Suprapubic skin (tissue), 4 donors: Measurements from ENCODE around the gene MAP2K3. TPM values are rescaled to one million over a fixed set of nuclear protein-coding genes. Genes with fewer than 3 reads are reported as not detected.

ENCODE experiments used
- DNase-seq, 2 donors: peaks; one replicate each; pipeline ENCODE4 v3.0.0-alpha.2; 2019; ENCODE audit warnings: low spot score in 2 of 2
- H3K27ac ChIP-seq: fragments of 200-600 bp; sonication (generic); one replicate; pipeline ENCODE4 v1.5.1; 2019
- H3K27me3 ChIP-seq: fragments of 200-600 bp; sonication (generic); one replicate; pipeline ENCODE4 v1.5.1; 2019
- H3K36me3 ChIP-seq: fragments of 200-600 bp; sonication (generic); one replicate; pipeline ENCODE4 v1.5.1; 2019
- H3K4me1 ChIP-seq: fragments of 200-600 bp; sonication (generic); one replicate; pipeline ENCODE4 v1.5.1; 2019
- H3K4me3 ChIP-seq: fragments of 200-600 bp; sonication (generic); one replicate; pipeline ENCODE4 v1.5.1; 2019; ENCODE audit warnings: mild to moderate bottlenecking
- H3K9me3 ChIP-seq: fragments of 200-600 bp; sonication (generic); one replicate; pipeline ENCODE4 v1.5.1; 2019
- CTCF ChIP-seq, 2 donors: fragments of 200-600 bp in 1 of 2; fragments of 450-650 bp in 1 of 2; sonication (generic) in 1 of 2; IDR thresholded peaks; one replicate each; pipeline ENCODE4 v1.5.1; 2016 to 2019; ENCODE audit warnings: antibody characterized with exemption in 2 of 2, mild to moderate bottlenecking in 1 of 2, moderate library complexity in 1 of 2
- EP300 ChIP-seq: sonication (generic); formaldehyde crosslinking; IDR thresholded peaks from one replicate; pipeline ENCODE4 v1.6.1; 2017; ENCODE audit warnings: antibody characterized with exemption
- POLR2A ChIP-seq, 2 donors: fragments of 450-650 bp; IDR thresholded peaks; one replicate each; pipeline ENCODE4 v1.6.1; 2017; ENCODE audit warnings: antibody characterized with exemption in 2 of 2, mild to moderate bottlenecking in 2 of 2, moderate library complexity in 2 of 2
- POLR2AphosphoS5 ChIP-seq, 3 donors: sonication (generic); formaldehyde crosslinking; IDR thresholded peaks; one replicate each; pipeline ENCODE4 v1.6.1; 2017; ENCODE audit warnings: antibody characterized with exemption in 3 of 3
- WGBS: methylation state at CpG from one replicate; pipeline ENCODE4 v1.1.5; 2018; 5-methylcytosine and 5-hydroxymethylcytosine counted together
- total RNA-seq, 4 donors: library from RNA; depleted of rRNA; stranded (reverse); fragments of >200 nt; gene quantifications; one replicate each; pipeline ENCODE4 v1.1.0, GENCODE V29; 2016

The MAP2K3 gene
- total RNA-seq, 4 donors from 2014 or later = 54.5 to 97.4 (median 72.9) TPM

- Histone ChIP-seq H3K9me3 (no peaks in the 10 kb centered on the region), H3K27ac (peak overlapping the region; percentile 57), H3K27me3 (no peaks in the 10 kb centered on the region), H3K4me3 (no peak overlapping the region), H3K4me1 (peaks cover 12% of the 10 kb centered on the region), H3K36me3 (no peaks in the 10 kb centered on the region)
- DNase-seq = no peak
- 30% methylated on average over 12 of the region's 12 CpGs for WGBS
- TF ChIP-seq POLR2A (IDR thresholded peaks at IDR 0.05) (no peak), POLR2AphosphoS5 (IDR thresholded peaks at IDR 0.05) (no peak)
Observed at GRCh38 chr17:21358682-21359482, 74.4 kb downstream of the MAP2K3 start.

GRCh38 chr17:21359483-21359840, 75.0 kb downstream of the MAP2K3 start:
- Histone ChIP-seq H3K27me3 (no peaks in the 10 kb centered on the region), H3K36me3 (no peaks in the 10 kb centered on the region), H3K4me3 (no peak overlapping the region), H3K27ac (peak overlapping the region; percentile 26), H3K9me3 (no peaks in the 10 kb centered on the region), H3K4me1 (peaks cover 12% of the 10 kb centered on the region)
- TF ChIP-seq EP300 (no peak), POLR2AphosphoS5 (IDR thresholded peaks at IDR 0.05) (no peak), POLR2A (IDR thresholded peaks at IDR 0.05) (no peak), CTCF (IDR thresholded peaks at IDR 0.05) (no peak)
- no peak for DNase-seq
- WGBS = 68% methylated on average over 6 of the region's 9 CpGs

- TF ChIP-seq CTCF (IDR thresholded peaks at IDR 0.05) (no peak), POLR2AphosphoS5 (IDR thresholded peaks at IDR 0.05) (no peak)
- Histone ChIP-seq H3K4me3 (no peak overlapping the region), H3K9me3 (no peaks in the 10 kb centered on the region), H3K36me3 (no peaks in the 10 kb centered on the region), H3K27ac (no peak overlapping the region), H3K27me3 (no peaks in the 10 kb centered on the region), H3K4me1 (peaks cover 12% of the 10 kb centered on the region)
- no peak for DNase-seq
- 79% methylated on average over 7 of the region's 7 CpGs for WGBS
Observed at GRCh38 chr17:21360048-21360447, 75.5 kb downstream of the MAP2K3 start.

GRCh38 chr17:21361020-21361809, 76.7 kb downstream of the MAP2K3 start:
- no peaks in the 10 kb centered on the region for H3K9me3 ChIP-seq
- no peak for DNase-seq
- H3K4me3 ChIP-seq = no peak overlapping the region
- no peak for TF ChIP-seq EP300
- TF ChIP-seq POLR2AphosphoS5 (IDR thresholded peaks at IDR 0.05) = no peak
- TF ChIP-seq CTCF (IDR thresholded peaks at IDR 0.05) = no peak
- TF ChIP-seq POLR2A (IDR thresholded peaks at IDR 0.05) = no peak
- H3K27ac ChIP-seq = no peak overlapping the region
- no peaks in the 10 kb centered on the region for H3K27me3 ChIP-seq
- no peaks in the 10 kb centered on the region for H3K36me3 ChIP-seq
- H3K4me1 ChIP-seq = peaks cover 12% of the 10 kb centered on the region
- 85% methylated on average over 5 of the region's 5 CpGs for WGBS

- no peak overlapping the region for H3K4me3 ChIP-seq
- DNase-seq = no peak
- TF ChIP-seq EP300 (no peak), POLR2A (IDR thresholded peaks at IDR 0.05) (no peak), POLR2AphosphoS5 (IDR thresholded peaks at IDR 0.05) (no peak), CTCF (IDR thresholded peaks at IDR 0.05) (no peak)
- peaks cover 12% of the 10 kb centered on the region for H3K4me1 ChIP-seq
- H3K27ac ChIP-seq = no peak overlapping the region
- H3K36me3 ChIP-seq = no peaks in the 10 kb centered on the region
- no peaks in the 10 kb centered on the region for H3K9me3 ChIP-seq
- H3K27me3 ChIP-seq = no peaks in the 10 kb centered on the region
Observed at GRCh38 chr17:21362331-21362931, 77.9 kb downstream of the MAP2K3 start.
